MM.1S (cell line): ENCODE measurements around the gene CCDC127.

Experiments
- DNase-seq: peaks from one replicate; pipeline ENCODE4 v3.0.0-alpha.2; 2015
- H2AFZ ChIP-seq: fragments of 300-600 bp; sonication (generic); 2 replicates; pipeline ENCODE4 v1.6.0; 2016; ENCODE audit warnings: antibody characterized with exemption, low read length
- H3F3A ChIP-seq: fragments of 300-600 bp; sonication (generic); 2 replicates; pipeline ENCODE4 v1.6.1; 2016; ENCODE audit warnings: mild to moderate bottlenecking, antibody characterized with exemption, low read length, moderate library complexity, mixed read lengths; ENCODE audit not compliant: insufficient read depth
- H3K27ac ChIP-seq: fragments of 300-600 bp; sonication (generic); 2 replicates; pipeline ENCODE4 v1.5.1; 2016; ENCODE audit warnings: mild to moderate bottlenecking, low read length
- H3K27me3 ChIP-seq: fragments of 300-600 bp; sonication (generic); replicated peaks from 2 replicates; pipeline ENCODE4 v1.6.0; 2016; ENCODE audit warnings: low read length; ENCODE audit not compliant: insufficient read depth
- H3K36me3 ChIP-seq: fragments of 300-600 bp; sonication (generic); replicated peaks from 2 replicates; pipeline ENCODE4 v1.6.1; 2016; ENCODE audit warnings: mild to moderate bottlenecking, low read length, mixed read lengths; ENCODE audit not compliant: insufficient read depth
- H3K4me1 ChIP-seq: fragments of 300-600 bp; sonication (generic); 2 replicates; pipeline ENCODE4 v1.6.1; 2016; ENCODE audit warnings: low read length, mixed read lengths
- H3K4me2 ChIP-seq: fragments of 300-600 bp; sonication (generic); 2 replicates; pipeline ENCODE4 v1.6.0; 2016; ENCODE audit warnings: low read depth, low read length
- H3K4me3 ChIP-seq: fragments of 300-600 bp; sonication (generic); 2 replicates; pipeline ENCODE4 v1.5.1; 2016; ENCODE audit warnings: low read length, mixed read lengths
- H3K79me2 ChIP-seq: fragments of 300-600 bp; sonication (generic); 2 replicates; pipeline ENCODE4 v1.6.1; 2016; ENCODE audit warnings: mixed run types, low read length, mixed read lengths
- H3K9ac ChIP-seq: fragments of 300-600 bp; sonication (generic); 2 replicates; pipeline ENCODE4 v1.6.1; 2016; ENCODE audit warnings: low read length, mixed read lengths
- H3K9me2 ChIP-seq: fragments of 300-600 bp; sonication (generic); replicated peaks from 2 replicates; pipeline ENCODE4 v1.6.1; 2016; ENCODE audit warnings: mild to moderate bottlenecking, low read length, mixed read lengths; ENCODE audit not compliant: insufficient read depth
- H3K9me3 ChIP-seq: fragments of 300-600 bp; sonication (generic); replicated peaks from 2 replicates; pipeline ENCODE4 v1.6.1; 2016; ENCODE audit warnings: mild to moderate bottlenecking, low read length, mixed read lengths; ENCODE audit not compliant: insufficient read depth
- H4K20me1 ChIP-seq: fragments of 300-600 bp; sonication (generic); 2 replicates; pipeline ENCODE4 v1.6.1; 2016; ENCODE audit warnings: mild to moderate bottlenecking, low read length, moderate library complexity, mixed read lengths; ENCODE audit not compliant: insufficient read depth
- EZH2 ChIP-seq: fragments of 300-600 bp; sonication (generic); optimal IDR thresholded peaks from 2 replicates; pipeline ENCODE3; 2017; ENCODE audit warnings: low read depth, mild to moderate bottlenecking, antibody characterized with exemption, low read length, mixed read lengths
- EZH2phosphoT487 ChIP-seq: fragments of 300-600 bp; sonication (generic); IDR thresholded peaks from 2 replicates; pipeline ENCODE4 v1.6.1; 2018; ENCODE audit warnings: antibody characterized with exemption, low read length
- TF ChIP-seq, protein P1 (sequence below): fragments of 300-600 bp; sonication (generic); IDR thresholded peaks from 2 replicates; pipeline ENCODE4 v1.5.1; 2016; ENCODE audit warnings: antibody characterized with exemption, low read length, mixed read lengths

Gene CCDC127

GRCh38 chr5:173392-174290 lies 44.3 kb downstream of the CCDC127 start:
- Histone ChIP-seq H3K9me3 (no peaks in the 10 kb centered on the region), H3F3A (no peaks in the 10 kb centered on the region), H3K79me2 (no peaks in the 10 kb centered on the region), H3K36me3 (no peaks in the 10 kb centered on the region), H3K4me1 (no peaks in the 10 kb centered on the region), H3K9me2 (no peaks in the 10 kb centered on the region), H4K20me1 (no peaks in the 10 kb centered on the region), H3K4me2 (no peak overlapping the region), H3K4me3 (no peak overlapping the region), H3K27ac (no peak overlapping the region), H3K27me3 (peaks cover 38% of the 10 kb centered on the region), H2AFZ (no peak overlapping the region), H3K9ac (no peak overlapping the region)
- DNase-seq, result no peak
- TF ChIP-seq, protein P1, sequence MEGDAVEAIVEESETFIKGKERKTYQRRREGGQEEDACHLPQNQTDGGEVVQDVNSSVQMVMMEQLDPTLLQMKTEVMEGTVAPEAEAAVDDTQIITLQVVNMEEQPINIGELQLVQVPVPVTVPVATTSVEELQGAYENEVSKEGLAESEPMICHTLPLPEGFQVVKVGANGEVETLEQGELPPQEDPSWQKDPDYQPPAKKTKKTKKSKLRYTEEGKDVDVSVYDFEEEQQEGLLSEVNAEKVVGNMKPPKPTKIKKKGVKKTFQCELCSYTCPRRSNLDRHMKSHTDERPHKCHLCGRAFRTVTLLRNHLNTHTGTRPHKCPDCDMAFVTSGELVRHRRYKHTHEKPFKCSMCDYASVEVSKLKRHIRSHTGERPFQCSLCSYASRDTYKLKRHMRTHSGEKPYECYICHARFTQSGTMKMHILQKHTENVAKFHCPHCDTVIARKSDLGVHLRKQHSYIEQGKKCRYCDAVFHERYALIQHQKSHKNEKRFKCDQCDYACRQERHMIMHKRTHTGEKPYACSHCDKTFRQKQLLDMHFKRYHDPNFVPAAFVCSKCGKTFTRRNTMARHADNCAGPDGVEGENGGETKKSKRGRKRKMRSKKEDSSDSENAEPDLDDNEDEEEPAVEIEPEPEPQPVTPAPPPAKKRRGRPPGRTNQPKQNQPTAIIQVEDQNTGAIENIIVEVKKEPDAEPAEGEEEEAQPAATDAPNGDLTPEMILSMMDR, result no peak
- TF ChIP-seq EZH2phosphoT487 (no peak), EZH2 (no peak)

DNA sequence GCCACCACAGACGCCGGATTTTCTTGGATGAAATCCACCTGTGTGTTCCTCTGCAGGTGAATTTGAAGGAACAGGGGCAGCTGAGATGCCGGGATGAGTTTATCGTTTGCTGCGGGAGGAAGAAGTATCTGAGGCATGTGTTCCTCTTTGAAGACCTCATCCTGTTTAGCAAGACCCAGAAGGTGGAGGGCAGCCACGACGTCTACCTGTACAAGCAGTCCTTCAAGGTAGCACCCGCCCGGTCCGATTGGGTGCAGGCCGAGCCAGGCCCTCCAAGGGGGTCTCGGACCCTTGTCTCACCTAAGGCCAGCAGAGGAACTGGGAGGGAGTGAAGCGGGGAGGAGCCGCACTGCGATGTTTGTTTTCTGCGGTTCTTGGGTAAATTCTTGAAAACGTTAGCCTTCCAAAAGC lies 45.1 kb downstream of the CCDC127 start:
- Histone ChIP-seq H3K9me3 (no peaks in the 10 kb centered on the region), H3K9me2 (no peaks in the 10 kb centered on the region), H3F3A (no peaks in the 10 kb centered on the region), H3K9ac (no peak overlapping the region), H3K4me3 (no peak overlapping the region), H3K27ac (no peak overlapping the region), H3K4me1 (no peaks in the 10 kb centered on the region), H3K36me3 (no peaks in the 10 kb centered on the region), H3K27me3 (peaks cover 37% of the 10 kb centered on the region), H4K20me1 (no peaks in the 10 kb centered on the region), H3K79me2 (no peaks in the 10 kb centered on the region), H3K4me2 (no peak overlapping the region), H2AFZ (no peak overlapping the region)
- TF ChIP-seq EZH2phosphoT487 (no peak), EZH2 (no peak)
- TF ChIP-seq, protein P1, result no peak
- DNase-seq, result no peak

DNA sequence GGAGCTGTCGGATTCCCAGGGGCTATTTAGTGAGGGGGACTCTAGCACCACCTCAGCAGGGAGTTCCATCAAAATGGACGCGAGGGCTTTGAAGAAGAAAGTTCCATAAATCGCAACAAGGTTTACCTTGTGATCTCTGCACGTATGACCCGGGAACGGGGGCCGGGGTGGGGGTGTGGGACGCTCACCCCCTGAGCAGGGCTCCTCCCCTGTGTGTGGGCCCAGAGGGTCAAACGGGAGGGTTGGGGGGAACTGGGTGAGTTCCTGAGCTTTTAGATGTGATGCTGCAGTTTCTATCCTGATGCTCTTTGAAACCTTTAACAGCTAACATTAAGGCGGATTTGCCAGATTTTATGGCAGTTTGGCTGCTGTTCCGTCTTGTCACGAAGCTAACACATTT lies 45.5 kb downstream of the CCDC127 start:
- Histone ChIP-seq H3K36me3 (no peaks in the 10 kb centered on the region), H3K9me3 (no peaks in the 10 kb centered on the region), H3K4me1 (no peaks in the 10 kb centered on the region), H3K4me3 (no peak overlapping the region), H3K9ac (no peak overlapping the region), H4K20me1 (no peaks in the 10 kb centered on the region), H3K4me2 (no peak overlapping the region), H2AFZ (no peak overlapping the region), H3K27me3 (peaks cover 38% of the 10 kb centered on the region), H3K9me2 (no peaks in the 10 kb centered on the region), H3K79me2 (no peaks in the 10 kb centered on the region), H3K27ac (no peak overlapping the region), H3F3A (no peaks in the 10 kb centered on the region)
- no peak for DNase-seq
- TF ChIP-seq EZH2, result no peak
- TF ChIP-seq, protein P1, result no peak
- no peak for TF ChIP-seq EZH2phosphoT487
